DLD1 (cell line): ENCODE data around the gene AUNIP.

Experiments used
- in situ Hi-C: cut with HindIII; loops from 2 replicates; pipeline ENCODE4 v1.10.0; 2017; ENCODE audit warnings: low sequenced_read_pairs

Gene AUNIP

GRCh38 chr1:25832336-25833037 is 26.8 kb downstream of the AUNIP start:
- in situ Hi-C loops: no loop called here

- in situ Hi-C loops: no loop called here
Observed at GRCh38 chr1:25831569-25832196, 27.6 kb downstream of the AUNIP start.

- in situ Hi-C loops: no loop called here
Observed at GRCh38 chr1:25829046-25829445, 30.2 kb downstream of the AUNIP start.

DNA sequence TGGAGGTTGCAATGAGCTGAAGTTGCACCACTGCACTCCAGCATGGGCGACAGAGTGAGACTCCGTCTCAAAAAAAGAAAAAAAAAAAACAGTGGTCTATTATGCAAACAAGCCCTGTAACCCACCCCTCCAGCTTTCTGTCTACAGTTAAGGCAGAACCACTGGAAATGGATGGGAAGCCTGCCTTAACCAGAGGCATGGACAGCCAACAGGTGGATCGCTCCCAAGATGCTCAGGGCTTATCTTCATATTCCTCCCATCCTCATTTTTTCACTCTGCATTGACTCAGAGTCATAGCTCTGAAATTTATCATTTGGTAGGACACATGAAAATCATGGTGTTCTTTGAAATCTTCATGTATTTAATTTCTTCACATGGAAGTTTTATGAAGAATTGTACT is 30.8 kb downstream of the AUNIP start:
- in situ Hi-C loops: no loop called here

GRCh38 chr1:25826571-25826970 is 32.7 kb downstream of the AUNIP start:
- in situ Hi-C loops: no loop called here

- in situ Hi-C loops: no loop called here
Observed at GRCh38 chr1:25825605-25826004, 33.7 kb downstream of the AUNIP start.

DNA sequence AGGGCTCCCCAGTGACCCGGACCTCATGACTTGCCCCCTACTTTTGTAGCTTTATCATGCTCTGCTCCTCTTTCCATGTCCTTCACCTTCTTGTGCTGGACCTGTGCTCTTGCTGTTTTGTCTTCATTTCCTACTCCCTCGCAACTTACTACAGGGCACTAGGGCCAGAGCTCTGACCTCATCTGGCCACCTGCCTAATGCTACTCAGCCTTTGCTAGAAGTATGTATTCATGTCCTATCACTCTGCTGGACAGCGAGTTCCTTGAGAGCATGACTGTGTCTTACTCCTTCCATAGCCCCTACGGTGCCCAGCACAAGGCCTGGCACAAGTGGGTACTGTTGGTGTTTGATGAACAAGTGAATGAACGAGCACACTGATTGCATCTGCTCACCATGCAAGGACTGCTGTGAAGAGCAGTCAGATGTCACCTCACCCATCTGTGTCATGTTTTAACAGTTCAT is 37.6 kb downstream of the AUNIP start:
- in situ Hi-C loops: no loop called here

DNA sequence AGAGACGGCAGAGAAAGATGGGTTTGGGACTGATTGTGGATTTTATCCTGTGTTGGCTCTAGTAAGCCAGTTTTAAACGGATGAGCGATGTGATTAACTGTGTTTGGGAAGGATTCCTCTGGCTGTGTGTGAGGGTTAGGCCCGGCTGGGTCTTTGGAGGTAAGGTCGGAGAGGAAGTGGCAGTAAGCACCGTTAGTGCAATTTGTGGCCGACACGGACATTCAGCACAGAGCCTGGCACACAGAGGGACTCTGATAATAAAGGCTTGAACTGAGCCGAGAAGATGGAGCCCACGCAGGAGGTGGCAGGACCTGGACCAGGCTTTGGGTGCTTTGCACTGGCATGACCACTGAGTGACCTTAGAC is 38.2 kb downstream of the AUNIP start:
- in situ Hi-C loops: no loop called here

- in situ Hi-C loops: no loop called here
Observed at GRCh38 chr1:25820247-25821111, 38.8 kb downstream of the AUNIP start.

DNA sequence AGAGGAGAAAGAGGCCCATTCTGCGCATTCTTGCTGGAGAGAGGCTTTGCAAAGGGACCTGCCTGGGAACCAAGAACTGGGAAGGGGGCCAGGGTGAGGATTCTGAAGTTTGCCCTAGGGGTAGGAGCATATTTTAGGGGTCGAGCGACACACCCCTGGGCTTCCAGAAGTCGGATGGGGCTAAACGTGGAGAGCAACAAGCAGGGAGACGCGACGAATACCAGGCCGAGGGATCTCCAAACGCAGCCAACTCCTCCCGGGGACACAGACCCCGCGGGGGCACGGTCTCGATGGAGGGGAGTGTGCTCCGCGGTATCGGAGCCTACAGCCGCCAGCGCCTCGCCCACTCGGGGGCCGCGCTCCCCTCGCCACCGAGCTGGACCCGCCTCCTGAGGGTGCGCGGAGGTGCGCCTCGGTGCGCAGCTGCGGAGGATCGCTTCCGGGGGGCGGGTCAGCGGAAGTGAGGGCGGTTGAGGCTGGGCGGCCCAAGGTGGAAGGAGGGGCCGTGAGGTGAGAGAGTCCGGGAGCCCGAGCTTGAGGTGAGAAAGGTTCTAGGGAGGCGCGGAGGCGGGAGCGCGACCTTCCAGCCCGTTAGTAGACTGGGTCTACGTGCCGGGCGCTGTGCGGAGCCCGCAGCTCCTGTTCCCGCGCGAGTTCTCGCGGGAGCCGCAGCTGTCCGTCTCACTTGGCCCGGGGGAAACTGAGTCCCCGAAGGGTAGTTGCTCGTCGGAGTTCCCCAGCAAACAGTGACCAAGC is 39.6 kb downstream of the AUNIP start, which contains the start of gene MTFR1L:
Gene MTFR1L (plus strand): TSS at position 464 of the 756 bp plus-strand sequence. CDS start 3,151 bp downstream, outside the sequence.
- in situ Hi-C loops: no loop called here

DNA sequence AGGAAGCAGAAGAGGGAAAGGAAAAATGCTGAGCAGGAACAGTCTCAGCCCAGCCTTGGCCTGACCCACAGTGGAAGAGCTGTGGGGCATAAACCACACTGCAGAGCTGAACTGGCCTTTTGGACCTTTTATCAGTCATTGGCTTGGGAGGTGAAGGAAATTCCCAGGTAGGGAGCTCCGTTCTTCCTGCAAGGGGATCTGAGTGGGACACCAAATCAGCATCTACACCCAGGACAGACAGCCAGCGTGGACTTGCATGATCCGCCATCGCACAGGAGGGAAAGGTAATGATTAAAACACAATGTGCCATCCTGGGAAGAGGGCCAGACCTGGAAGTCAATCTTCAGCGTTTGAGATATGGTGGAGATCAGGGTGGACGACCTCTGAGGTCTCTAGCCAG is 40.7 kb downstream of the AUNIP start:
- in situ Hi-C loops: no loop called here

DNA sequence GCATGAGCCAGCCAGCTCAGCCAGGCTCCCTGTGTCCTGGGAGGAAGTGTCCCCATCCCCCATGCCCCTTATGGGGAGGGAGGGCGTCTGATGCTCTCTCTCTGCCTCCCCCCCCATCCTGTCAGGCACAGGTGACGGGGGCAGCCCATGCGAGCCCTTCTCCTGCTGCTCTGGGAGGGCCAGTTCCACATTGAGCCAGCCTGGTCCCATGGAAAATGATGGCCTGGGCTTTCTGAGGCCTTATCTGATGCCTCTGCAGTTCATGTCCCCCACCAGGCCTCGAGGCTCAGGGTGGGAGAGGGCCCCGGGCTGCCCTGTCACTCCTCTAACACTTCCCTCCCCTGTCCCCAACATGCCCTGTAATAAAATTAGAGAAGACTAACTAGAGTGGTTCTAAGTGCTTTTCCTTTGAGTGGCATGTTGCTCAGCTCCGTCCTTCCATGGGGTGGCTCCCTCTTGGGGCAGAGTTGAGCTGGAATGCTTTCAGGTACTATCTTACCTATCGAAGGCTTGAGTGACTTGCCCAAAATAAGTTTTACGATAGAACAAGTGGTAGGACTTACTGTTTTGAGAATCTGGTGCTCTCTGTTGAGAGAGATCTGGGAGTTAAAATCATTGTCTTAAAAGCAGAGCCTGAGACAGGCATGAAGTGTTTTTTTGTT is 41.3 kb downstream of the AUNIP start:
- in situ Hi-C loops: no loop called here

- in situ Hi-C loops: no loop called here
Observed at GRCh38 chr1:25816112-25816718, 43.0 kb downstream of the AUNIP start.

DNA sequence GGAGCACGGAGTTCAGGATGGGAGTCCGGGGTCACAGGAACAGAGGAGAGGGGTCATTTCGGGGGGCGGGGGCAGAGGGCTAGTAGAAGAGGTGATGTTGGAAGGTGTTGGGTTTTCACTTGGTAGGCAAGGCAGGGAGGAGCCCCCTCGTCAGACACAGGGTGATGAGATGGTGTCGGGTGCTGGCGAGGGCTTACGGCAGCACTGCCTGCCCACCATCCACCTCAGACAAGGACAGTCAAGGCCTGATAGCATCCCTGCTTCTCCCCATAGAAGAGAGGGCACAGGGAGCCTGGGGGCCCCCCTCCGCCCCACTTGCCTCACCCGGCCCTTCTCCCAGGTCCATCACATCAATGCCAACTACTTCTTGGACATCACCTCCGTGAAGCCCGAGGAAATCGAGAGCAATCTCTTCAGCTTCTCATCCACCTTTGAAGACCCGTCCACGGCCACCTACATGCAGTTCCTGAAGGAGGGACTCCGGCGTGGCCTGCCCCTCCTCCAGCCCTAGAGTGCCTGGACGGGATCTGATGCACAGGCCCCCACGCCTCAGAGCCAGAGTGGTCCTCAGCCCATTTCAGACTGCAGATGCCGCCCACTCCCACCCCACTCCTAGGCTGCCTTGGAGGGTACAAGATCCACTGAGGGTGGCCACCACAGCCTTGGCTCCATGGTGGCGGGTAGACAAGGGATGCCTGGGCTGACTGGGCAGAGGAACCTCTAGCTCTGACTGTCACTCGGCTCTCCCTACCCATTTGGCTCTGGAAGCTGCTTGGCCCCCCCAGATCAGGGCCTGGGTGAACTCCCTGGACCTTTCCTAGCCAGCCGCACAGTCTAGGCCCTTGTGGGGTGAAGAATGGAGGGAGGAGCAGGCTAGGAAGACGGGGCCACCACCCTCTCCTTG is 43.8 kb downstream of the AUNIP start:
- in situ Hi-C loops: no loop called here

- in situ Hi-C loops: no loop called here
Observed at GRCh38 chr1:25814549-25815087, 44.6 kb downstream of the AUNIP start.

GRCh38 chr1:25813734-25814471 is 45.4 kb downstream of the AUNIP start:
- in situ Hi-C loops: no loop called here

- in situ Hi-C loops: no loop called here
Observed at GRCh38 chr1:25813071-25813733, 46.1 kb downstream of the AUNIP start.
